ENCODE measurements around the gene TNNI3K. TPM values are rescaled to one million over a fixed set of nuclear protein-coding genes. Genes with fewer than 3 reads are reported as not detected.

The TNNI3K gene
- total RNA-seq, 1 experiment from 2014 or later, result 0.12 TPM

- no peak for DNase-seq (ENCODE audit: low read depth)
Observed at GRCh38 chr1:74392840-74393239, 157.7 kb downstream of the TNNI3K start.

GRCh38 chr1:74395571-74395970 lies 160.4 kb downstream of the TNNI3K start:
- DNase-seq (ENCODE audit: low read depth), result no peak

- DNase-seq (ENCODE audit: low read depth), result no peak
Observed at GRCh38 chr1:74396462-74396861, 161.3 kb downstream of the TNNI3K start.

GRCh38 chr1:74396933-74397332 lies 161.7 kb downstream of the TNNI3K start:
- no peak for DNase-seq (ENCODE audit: low read depth)

GRCh38 chr1:74399249-74399648 lies 164.1 kb downstream of the TNNI3K start:
- no peak for DNase-seq (ENCODE audit: low read depth)

- DNase-seq (ENCODE audit: low read depth), result no peak
Observed at GRCh38 chr1:74402873-74403272, 167.7 kb downstream of the TNNI3K start.

- DNase-seq (ENCODE audit: low read depth), result no peak
Observed at GRCh38 chr1:74403606-74404005, 168.4 kb downstream of the TNNI3K start.

GRCh38 chr1:74406759-74407158 lies 171.6 kb downstream of the TNNI3K start:
- no peak for DNase-seq (ENCODE audit: low read depth)

GRCh38 chr1:74407902-74408301 lies 172.7 kb downstream of the TNNI3K start:
- DNase-seq (ENCODE audit: low read depth), result no peak

- DNase-seq (ENCODE audit: low read depth), result no peak
Observed at GRCh38 chr1:74412244-74412643, 177.1 kb downstream of the TNNI3K start.

- no peak for DNase-seq (ENCODE audit: low read depth)
Observed at GRCh38 chr1:74415935-74416334, 180.7 kb downstream of the TNNI3K start.

GRCh38 chr1:74419611-74420010 lies 184.4 kb downstream of the TNNI3K start:
- DNase-seq (ENCODE audit: low read depth), result no peak

GRCh38 chr1:74420467-74420866 lies 185.3 kb downstream of the TNNI3K start:
- DNase-seq (ENCODE audit: low read depth), result no peak

GRCh38 chr1:74422421-74423292 lies 187.5 kb downstream of the TNNI3K start:
- no peak for DNase-seq (ENCODE audit: low read depth)

- DNase-seq (ENCODE audit: low read depth), result no peak
Observed at GRCh38 chr1:74423471-74423870, 188.3 kb downstream of the TNNI3K start.

- no peak for DNase-seq (ENCODE audit: low read depth)
Observed at GRCh38 chr1:74425676-74426075, 190.5 kb downstream of the TNNI3K start.

GRCh38 chr1:74426208-74426937 lies 191.2 kb downstream of the TNNI3K start:
- DNase-seq (ENCODE audit: low read depth), result no peak

- no peak for DNase-seq (ENCODE audit: low read depth)
Observed at GRCh38 chr1:74427681-74428080, 192.5 kb downstream of the TNNI3K start.

- no peak for DNase-seq (ENCODE audit: low read depth)
Observed at GRCh38 chr1:74429580-74429979, 194.4 kb downstream of the TNNI3K start.

- DNase-seq (ENCODE audit: low read depth), result no peak
Observed at GRCh38 chr1:74430342-74430934, 195.3 kb downstream of the TNNI3K start.

- DNase-seq (ENCODE audit: low read depth), result no peak
Observed at GRCh38 chr1:74431531-74431930, 196.3 kb downstream of the TNNI3K start.

GRCh38 chr1:74432325-74432724 lies 197.1 kb downstream of the TNNI3K start:
- no peak for DNase-seq (ENCODE audit: low read depth)

- DNase-seq (ENCODE audit: low read depth), result no peak
Observed at GRCh38 chr1:74434321-74434720, 199.1 kb downstream of the TNNI3K start.

All from RPMI7951 (cell line).